GM12873 (cell line): Measurements from ENCODE around the gene WDR74.

Experiments
- CTCF ChIP-seq: IDR thresholded peaks from 2 replicates; pipeline ENCODE4 v1.5.1; 2012; ENCODE audit warnings: low read depth, mild to moderate bottlenecking, moderate library complexity, low read length, control low read depth; ENCODE audit not compliant: insufficient read depth; ENCODE audit errors: missing control alignments

The WDR74 gene

GRCh38 chr11:62850911-62851806, 11.8 kb upstream of the WDR74 start:
- TF ChIP-seq CTCF, result no peak

GRCh38 chr11:62847767-62848314, 8.5 kb upstream of the WDR74 start:
- no peak for TF ChIP-seq CTCF

GRCh38 chr11:62846177-62846576, 6.8 kb upstream of the WDR74 start:
- no peak for TF ChIP-seq CTCF

GRCh38 chr11:62844154-62844553, 4.8 kb upstream of the WDR74 start:
- no peak for TF ChIP-seq CTCF

- TF ChIP-seq CTCF, result no peak
These were observed 4.1 kb upstream of the WDR74 start for GRCh38 chr11:62843466-62843865.

GRCh38 chr11:62842171-62842741, 2.9 kb upstream of the WDR74 start:
- TF ChIP-seq CTCF, result no peak
